ENCODE data around the gene SLC8A1.

DNA sequence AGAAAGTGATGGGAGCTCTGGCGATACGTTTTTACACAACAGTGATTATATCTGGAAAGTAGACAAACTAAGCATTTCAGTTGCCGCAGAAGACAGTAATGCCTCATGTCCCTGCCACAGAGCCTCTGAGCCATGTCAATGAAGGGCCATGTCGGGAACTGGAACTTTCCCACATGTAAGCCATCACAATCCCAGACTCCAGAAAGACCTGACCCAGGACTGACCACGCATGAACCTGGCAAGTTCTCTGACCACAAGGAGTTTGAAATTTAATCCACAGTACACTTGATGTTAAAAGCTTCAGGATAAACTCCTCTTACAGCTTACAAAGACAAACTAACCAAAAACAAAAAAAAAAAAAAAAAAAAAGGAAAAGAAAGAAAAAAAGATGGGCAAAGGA, 267.3 kb downstream of the SLC8A1 start:
- TF ChIP-seq, protein P1, sequence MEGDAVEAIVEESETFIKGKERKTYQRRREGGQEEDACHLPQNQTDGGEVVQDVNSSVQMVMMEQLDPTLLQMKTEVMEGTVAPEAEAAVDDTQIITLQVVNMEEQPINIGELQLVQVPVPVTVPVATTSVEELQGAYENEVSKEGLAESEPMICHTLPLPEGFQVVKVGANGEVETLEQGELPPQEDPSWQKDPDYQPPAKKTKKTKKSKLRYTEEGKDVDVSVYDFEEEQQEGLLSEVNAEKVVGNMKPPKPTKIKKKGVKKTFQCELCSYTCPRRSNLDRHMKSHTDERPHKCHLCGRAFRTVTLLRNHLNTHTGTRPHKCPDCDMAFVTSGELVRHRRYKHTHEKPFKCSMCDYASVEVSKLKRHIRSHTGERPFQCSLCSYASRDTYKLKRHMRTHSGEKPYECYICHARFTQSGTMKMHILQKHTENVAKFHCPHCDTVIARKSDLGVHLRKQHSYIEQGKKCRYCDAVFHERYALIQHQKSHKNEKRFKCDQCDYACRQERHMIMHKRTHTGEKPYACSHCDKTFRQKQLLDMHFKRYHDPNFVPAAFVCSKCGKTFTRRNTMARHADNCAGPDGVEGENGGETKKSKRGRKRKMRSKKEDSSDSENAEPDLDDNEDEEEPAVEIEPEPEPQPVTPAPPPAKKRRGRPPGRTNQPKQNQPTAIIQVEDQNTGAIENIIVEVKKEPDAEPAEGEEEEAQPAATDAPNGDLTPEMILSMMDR (IDR thresholded peaks at IDR 0.05 in 4 of 5, conservative IDR thresholded peaks at IDR 0.05 in 1 of 5): no peak
- no peak for TF ChIP-seq POLR2A (IDR thresholded peaks at IDR 0.05)
